ENCODE data around the gene ARL6IP4.

DNA sequence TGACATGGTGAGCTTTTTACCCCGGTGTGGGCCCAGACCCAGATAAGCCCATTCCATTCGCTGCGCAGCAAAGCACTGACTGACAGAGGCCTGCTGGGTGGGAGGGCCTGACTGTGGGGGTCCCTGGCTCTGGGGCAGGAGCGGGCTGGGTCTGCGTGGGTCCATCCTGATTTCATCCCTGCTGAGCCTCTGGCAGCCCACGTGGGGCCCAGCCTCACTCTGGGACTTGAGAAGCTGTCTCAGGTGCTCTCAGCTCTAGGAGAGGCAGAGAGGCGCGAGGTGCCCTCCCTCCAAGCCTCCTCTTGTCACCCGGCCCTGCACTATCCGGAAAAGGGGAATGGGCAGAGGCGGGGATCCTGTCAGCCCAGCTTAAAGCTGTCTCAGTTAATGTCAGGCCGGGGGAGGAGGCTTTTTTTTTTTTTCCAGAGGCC, 15.1 kb upstream of the ARL6IP4 start:
- TF ChIP-seq CTCF (IDR thresholded peaks at IDR 0.05 in 4 of 5, conservative IDR thresholded peaks at IDR 0.05 in 1 of 5): no peak
- TF ChIP-seq POLR2A (IDR thresholded peaks at IDR 0.05): no peak
